HEK293 (cell line): Measurements from ENCODE around the gene NDUFV1.

Experiments used
- BCL11A ChIP-seq: fragments of 450-650 bp; formaldehyde crosslinking; IDR thresholded peaks from 2 replicates; pipeline ENCODE4 v1.5.1; 2016; ENCODE audit warnings: low read depth, missing biosample characterization, missing genetic modification characterization
- BCL11B ChIP-seq: fragments of 450-650 bp; formaldehyde crosslinking; IDR thresholded peaks from 2 replicates; pipeline ENCODE4 v1.5.1; 2016; ENCODE audit warnings: low read depth, missing biosample characterization, missing genetic modification characterization
- GLIS2 ChIP-seq: fragments of 450-650 bp; formaldehyde crosslinking; IDR thresholded peaks from 2 replicates; pipeline ENCODE4 v1.5.1; 2016; ENCODE audit warnings: missing biosample characterization, missing genetic modification characterization
- HOXD13 ChIP-seq: sonication (generic); formaldehyde crosslinking; IDR thresholded peaks from 2 replicates; pipeline ENCODE4 v1.8.0; 2022; ENCODE audit warnings: missing genetic modification reagents, borderline replicate concordance
- KLF1 ChIP-seq: fragments of 450-650 bp; formaldehyde crosslinking; IDR thresholded peaks from 2 replicates; pipeline ENCODE4 v1.5.1; 2016; ENCODE audit warnings: missing biosample characterization, missing genetic modification characterization
- KLF10 ChIP-seq: fragments of 450-650 bp; IDR thresholded peaks from 2 replicates; pipeline ENCODE4 v1.5.1; 2018; ENCODE audit warnings: missing biosample characterization, mild to moderate bottlenecking, missing genetic modification characterization
- KLF16 ChIP-seq: fragments of 450-650 bp; formaldehyde crosslinking; IDR thresholded peaks from 2 replicates; pipeline ENCODE4 v1.5.1; 2017; ENCODE audit warnings: missing biosample characterization, missing genetic modification characterization
- KLF17 ChIP-seq: fragments of 450-650 bp; formaldehyde crosslinking; IDR thresholded peaks from 2 replicates; pipeline ENCODE4 v1.5.1; 2016; ENCODE audit warnings: missing biosample characterization, missing genetic modification characterization
- KLF8 ChIP-seq: fragments of 450-650 bp; formaldehyde crosslinking; IDR thresholded peaks from 2 replicates; pipeline ENCODE4 v1.5.1; 2016; ENCODE audit warnings: missing biosample characterization, missing genetic modification characterization
- KLF9 ChIP-seq: fragments of 450-650 bp; formaldehyde crosslinking; IDR thresholded peaks from 2 replicates; pipeline ENCODE4 v1.5.1; 2016; ENCODE audit warnings: missing biosample characterization, missing genetic modification characterization, low read depth
- PRDM1 ChIP-seq: fragments of 450-650 bp; formaldehyde crosslinking; IDR thresholded peaks from 2 replicates; pipeline ENCODE4; 2016; ENCODE audit warnings: missing biosample characterization, missing genetic modification characterization
- REPIN1 ChIP-seq: fragments of 450-650 bp; formaldehyde crosslinking; IDR thresholded peaks from 2 replicates; pipeline ENCODE4 v1.5.1; 2017; ENCODE audit warnings: missing biosample characterization, missing genetic modification characterization, low read depth
- SALL2 ChIP-seq: fragments of 450-650 bp; formaldehyde crosslinking; IDR thresholded peaks from 2 replicates; pipeline ENCODE4 v1.5.0; 2017; ENCODE audit warnings: missing biosample characterization, mild to moderate bottlenecking, missing genetic modification characterization, borderline replicate concordance
- SCRT1 ChIP-seq: fragments of 450-650 bp; formaldehyde crosslinking; IDR thresholded peaks from 2 replicates; pipeline ENCODE4 v1.5.1; 2016; ENCODE audit warnings: missing biosample characterization, missing genetic modification characterization, borderline replicate concordance
- SP7 ChIP-seq: fragments of 450-650 bp; formaldehyde crosslinking; IDR thresholded peaks from 2 replicates; pipeline ENCODE4 v1.5.1; 2016; ENCODE audit warnings: missing biosample characterization, missing genetic modification characterization
- ZBTB10 ChIP-seq: fragments of 450-650 bp; formaldehyde crosslinking; IDR thresholded peaks from 2 replicates; pipeline ENCODE4 v1.5.1; 2016; ENCODE audit warnings: missing biosample characterization, missing genetic modification characterization
- ZBTB17 ChIP-seq: fragments of 450-650 bp; formaldehyde crosslinking; IDR thresholded peaks from 2 replicates; pipeline ENCODE4 v1.5.1; 2016; ENCODE audit warnings: missing biosample characterization, missing genetic modification characterization
- ZFP69B ChIP-seq: fragments of 450-650 bp; formaldehyde crosslinking; IDR thresholded peaks from 2 replicates; pipeline ENCODE4 v1.5.1; 2016; ENCODE audit warnings: missing biosample characterization, missing genetic modification characterization
- ZNF148 ChIP-seq: fragments of 450-650 bp; formaldehyde crosslinking; IDR thresholded peaks from 2 replicates; pipeline ENCODE4 v1.5.0; 2017; ENCODE audit warnings: missing biosample characterization, missing genetic modification characterization, borderline replicate concordance
- ZNF2 ChIP-seq: fragments of 450-650 bp; formaldehyde crosslinking; IDR thresholded peaks from 2 replicates; pipeline ENCODE4 v1.5.1; 2016; ENCODE audit warnings: missing biosample characterization, missing genetic modification characterization
- ZNF24 ChIP-seq: fragments of 450-650 bp; formaldehyde crosslinking; IDR thresholded peaks from 2 replicates; pipeline ENCODE4 v1.5.1; 2016; ENCODE audit warnings: missing biosample characterization, missing genetic modification characterization
- ZNF266 ChIP-seq: fragments of 450-650 bp; formaldehyde crosslinking; IDR thresholded peaks from 2 replicates; pipeline ENCODE4 v1.5.1; 2016; ENCODE audit warnings: missing biosample characterization, missing genetic modification characterization, low read depth
- ZNF335 ChIP-seq: fragments of 450-650 bp; formaldehyde crosslinking; conservative IDR thresholded peaks from 2 replicates; pipeline ENCODE4 v1.5.1; 2016; ENCODE audit warnings: missing biosample characterization, missing genetic modification characterization
- ZNF37A ChIP-seq: fragments of 450-650 bp; IDR thresholded peaks from 2 replicates; pipeline ENCODE4 v1.5.1; 2018; ENCODE audit warnings: missing biosample characterization, missing genetic modification characterization
- ZNF391 ChIP-seq: fragments of 450-650 bp; formaldehyde crosslinking; IDR thresholded peaks from 2 replicates; pipeline ENCODE4 v1.5.1; 2016; ENCODE audit warnings: low read depth, missing biosample characterization, missing genetic modification characterization, borderline replicate concordance
- ZNF449 ChIP-seq: fragments of 450-650 bp; formaldehyde crosslinking; IDR thresholded peaks from 2 replicates; pipeline ENCODE4 v1.5.1; 2017; ENCODE audit warnings: missing biosample characterization, mild to moderate bottlenecking, missing genetic modification characterization, moderate library complexity
- ZNF501 ChIP-seq: fragments of 450-650 bp; formaldehyde crosslinking; IDR thresholded peaks from 2 replicates; pipeline ENCODE4 v1.5.1; 2016; ENCODE audit warnings: missing biosample characterization, missing genetic modification characterization
- ZNF610 ChIP-seq: fragments of 450-650 bp; formaldehyde crosslinking; IDR thresholded peaks from 2 replicates; pipeline ENCODE4 v1.5.1; 2016; ENCODE audit warnings: missing biosample characterization, missing genetic modification characterization, borderline replicate concordance
- ZNF645 ChIP-seq: fragments of 450-650 bp; formaldehyde crosslinking; IDR thresholded peaks from 2 replicates; pipeline ENCODE4; 2016; ENCODE audit warnings: missing biosample characterization, missing genetic modification characterization
- ZNF654 ChIP-seq: fragments of 450-650 bp; formaldehyde crosslinking; IDR thresholded peaks from 2 replicates; pipeline ENCODE4 v1.5.1; 2016; ENCODE audit warnings: low read depth, missing biosample characterization, missing genetic modification characterization
- ZNF660 ChIP-seq: fragments of 450-650 bp; IDR thresholded peaks from 2 replicates; pipeline ENCODE4 v1.5.1; 2018; ENCODE audit warnings: missing biosample characterization, mild to moderate bottlenecking, missing genetic modification characterization
- ZNF76 ChIP-seq: fragments of 450-650 bp; formaldehyde crosslinking; IDR thresholded peaks from 2 replicates; pipeline ENCODE4; 2016; ENCODE audit warnings: low read depth, missing biosample characterization, missing genetic modification characterization, borderline replicate concordance

Gene NDUFV1

GRCh38 chr11:67630228-67630942 lies 23.6 kb downstream of the NDUFV1 start (continued):
- no peak for TF ChIP-seq ZNF645 (tag by site-specific recombination)
- TF ChIP-seq ZFP69B, result 0 out of 2 replicates have a peak, but pooled peaks have one; percentile 29
- no peak for TF ChIP-seq SCRT1
- TF ChIP-seq ZNF391, result peak; percentile 42; the same call in 1 of the 2 replicates
- TF ChIP-seq ZNF610 (tag by site-specific recombination), result peak; percentile 93
- TF ChIP-seq ZNF37A (tag by site-specific recombination), result no peak
- peak; percentile 80; the same call in 1 of the 2 replicates for TF ChIP-seq ZNF501
- TF ChIP-seq ZNF654 (tag by site-specific recombination), result peak; percentile 48
- peak; percentile 91 for TF ChIP-seq ZNF335 (tag by site-specific recombination)
- TF ChIP-seq KLF17, result peak; percentile 89
- no peak for TF ChIP-seq PRDM1 (tag by site-specific recombination)
- TF ChIP-seq ZNF266 (tag by site-specific recombination), result no peak
- no peak for TF ChIP-seq SALL2 (tag by site-specific recombination)
- no peak for TF ChIP-seq ZNF148 (tag by site-specific recombination)
- peak; percentile 83 for TF ChIP-seq GLIS2 (tag by site-specific recombination)
- TF ChIP-seq BCL11A (tag by site-specific recombination), result peak; percentile 72
- no peak for TF ChIP-seq HOXD13 (CRISPR knock-in tag)
- TF ChIP-seq ZNF660 (tag by site-specific recombination), result no peak
- TF ChIP-seq ZBTB17, result peak; percentile 92
- peak; percentile 94 for TF ChIP-seq KLF10 (tag by site-specific recombination)
- TF ChIP-seq ZNF449 (tag by site-specific recombination), result 0 out of 2 replicates have a peak, but pooled peaks have one; percentile 11
- peak; percentile 72; the same call in 1 of the 2 replicates for TF ChIP-seq REPIN1 (tag by site-specific recombination)
- peak; percentile 45; the same call in 1 of the 2 replicates for TF ChIP-seq ZNF24
- TF ChIP-seq ZBTB10 (tag by site-specific recombination), result peak; percentile 71
- TF ChIP-seq KLF16 (tag by site-specific recombination), result peak; percentile 69; the same call in 1 of the 2 replicates
- peak; percentile 55; the same call in 1 of the 2 replicates for TF ChIP-seq ZNF2 (tag by site-specific recombination)
- TF ChIP-seq ZNF76 (tag by site-specific recombination), result 0 out of 2 replicates have a peak, but pooled peaks have one; percentile 26
- TF ChIP-seq BCL11B (tag by site-specific recombination), result peak; percentile 98
- TF ChIP-seq KLF1 (tag by site-specific recombination), result peak; percentile 81
- peak; percentile 65; the same call in 1 of the 2 replicates for TF ChIP-seq KLF8 (tag by site-specific recombination)
- TF ChIP-seq KLF9 (tag by site-specific recombination), result peak; percentile 94
- TF ChIP-seq SP7 (tag by site-specific recombination), result peak; percentile 72
